Measurements from ENCODE around the gene FRAT1.

Gene FRAT1

DNA sequence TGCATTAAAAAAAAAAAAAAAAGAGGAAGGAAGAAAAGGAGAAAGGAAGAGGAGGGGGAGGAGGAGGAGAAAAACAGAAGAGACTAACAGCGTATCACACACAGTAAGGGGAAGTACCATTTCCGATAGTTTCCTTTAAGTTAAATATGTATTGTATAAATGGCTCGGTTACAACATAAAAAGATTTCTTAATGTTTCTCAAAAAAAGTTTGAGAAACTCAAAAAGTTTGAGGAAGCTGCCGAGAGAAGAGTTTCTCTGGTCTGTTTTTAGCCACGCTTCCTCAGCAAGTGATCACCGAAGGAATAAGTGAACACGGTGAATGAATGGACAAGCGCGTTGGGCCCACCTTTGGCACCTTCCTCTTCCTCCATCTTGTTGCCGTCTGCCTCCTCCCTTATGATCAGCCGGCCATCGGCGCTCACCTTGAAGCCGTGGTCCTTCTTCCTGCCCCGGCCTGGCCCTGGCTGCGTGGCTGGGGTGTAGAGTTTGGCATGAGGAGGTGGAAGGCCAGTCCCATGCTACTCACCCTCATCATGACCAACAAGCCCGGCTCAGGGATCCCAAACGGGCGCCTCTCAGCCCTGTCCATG lies 46.8 kb downstream of the FRAT1 start:
- DNase-seq (ENCODE audit: low read depth), result no peak

DNA sequence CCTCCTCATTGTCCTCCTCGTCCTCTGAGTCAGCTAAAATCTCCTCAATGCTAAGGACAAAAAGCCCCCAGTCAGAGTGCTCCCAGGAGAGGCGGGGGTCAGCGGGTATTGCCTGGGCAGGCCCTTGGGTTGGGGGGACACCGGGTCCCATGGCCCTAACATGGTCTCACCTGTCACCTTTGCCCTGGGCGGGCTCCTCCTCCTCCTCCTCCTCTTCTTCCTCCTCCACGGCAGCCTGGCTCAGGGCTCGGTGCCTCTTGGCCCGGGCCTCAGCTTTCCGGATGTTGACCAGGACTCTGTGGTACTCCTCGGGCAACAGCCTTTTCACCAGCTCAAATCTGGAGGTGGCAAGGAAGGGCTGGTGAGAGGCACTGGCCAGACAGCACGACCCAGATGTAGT lies 47.5 kb downstream of the FRAT1 start:
- DNase-seq (ENCODE audit: low read depth), result no peak

DNA sequence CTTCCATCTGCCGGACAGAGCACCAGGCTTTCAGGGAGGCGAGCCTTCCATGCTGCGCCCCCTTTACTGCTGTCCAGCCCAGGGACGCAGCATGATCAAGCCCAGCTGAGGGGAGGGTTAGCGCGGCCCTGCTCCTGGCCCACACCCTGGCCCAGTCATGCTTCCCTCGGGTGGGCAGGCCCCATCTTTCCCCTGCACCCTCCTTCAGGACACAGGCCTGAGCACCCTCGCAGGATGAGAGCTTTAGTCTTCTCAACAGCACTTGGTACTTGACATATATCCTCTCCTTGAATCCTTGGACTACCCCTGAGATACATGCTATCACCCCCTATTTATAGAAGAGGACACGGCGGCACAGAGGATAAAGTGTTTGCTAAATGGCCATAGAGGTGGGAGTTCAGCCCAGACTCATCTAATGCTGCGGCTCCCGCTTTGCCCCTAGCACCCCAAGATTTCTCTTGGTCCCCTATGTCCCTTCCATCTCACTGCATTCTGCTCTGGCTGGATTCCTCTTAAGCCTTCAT lies 48.1 kb downstream of the FRAT1 start:
- DNase-seq (ENCODE audit: low read depth), result no peak
